Breast epithelium (tissue), 4 donors: Measurements from ENCODE around the gene E2F2. TPM values are rescaled to one million over a fixed set of nuclear protein-coding genes. Genes with fewer than 3 reads are reported as not detected.
"Not testable (repeated sequence)": the region's sequence is repeated elsewhere in the genome, so short reads cannot be mapped to it uniquely, and the experiment has no call there.

Experiments used
- DNase-seq, 2 donors: peaks; one replicate each; pipeline ENCODE4 v3.0.0-alpha.2; 2019; ENCODE audit warnings: low spot score in 2 of 2
- H3K27ac ChIP-seq, 2 donors: fragments of 200-600 bp; sonication (generic) in 1 of 2; one replicate each; pipeline ENCODE4 v1.5.1; 2016 to 2019; ENCODE audit warnings: mild to moderate bottlenecking in 1 of 2
- H3K27me3 ChIP-seq, 2 donors: fragments of 200-600 bp; sonication (generic) in 1 of 2; one replicate each; pipeline versions ENCODE4 v1.5.1 to v1.6.0; 2017 to 2019; ENCODE audit warnings: control low read depth in 1 of 2, mild to moderate bottlenecking in 1 of 2
- H3K36me3 ChIP-seq: fragments of 200-600 bp; one replicate; pipeline ENCODE4 v1.5.1; 2019
- H3K4me1 ChIP-seq, 2 donors: fragments of 200-600 bp; sonication (generic); one replicate each; pipeline ENCODE4 v1.5.1; 2016 to 2019; ENCODE audit warnings: control low read depth in 1 of 2
- H3K4me3 ChIP-seq, 3 donors: fragments of 200-600 bp; sonication (generic); 1 replicate in 2 of 3; 2 replicates in 1 of 3; pipeline ENCODE4 v1.5.1; 2016 to 2019; ENCODE audit warnings: mild to moderate bottlenecking in 3 of 3, moderate library complexity in 2 of 3
- H3K9me3 ChIP-seq, 2 donors: fragments of 200-600 bp; sonication (generic) in 1 of 2; one replicate each; pipeline ENCODE4 v1.5.1; 2016 to 2019; ENCODE audit warnings: control low read depth in 1 of 2
- CTCF ChIP-seq, 3 donors: fragments of 450-650 bp; IDR thresholded peaks; one replicate each; pipeline ENCODE4 v1.5.1; 2016 to 2017; ENCODE audit warnings: antibody characterized with exemption in 3 of 3, mild to moderate bottlenecking in 3 of 3, moderate library complexity in 3 of 3
- POLR2A ChIP-seq: fragments of 450-650 bp; IDR thresholded peaks from one replicate; pipeline ENCODE4 v1.6.1; 2016; ENCODE audit warnings: antibody characterized with exemption, mild to moderate bottlenecking, moderate library complexity
- POLR2AphosphoS5 ChIP-seq, 3 donors: sonication (generic); formaldehyde crosslinking; IDR thresholded peaks; one replicate each; pipeline ENCODE4 v1.6.1; 2017; ENCODE audit warnings: antibody characterized with exemption in 3 of 3
- intact Hi-C: fragments of 100-400 bp; cut with DNase I; formaldehyde crosslinking; loops from one replicate; pipeline ENCODE4 v1.15.1; 2023; ENCODE audit warnings: low total_unique reads
- total RNA-seq, 3 donors: library from RNA; depleted of rRNA; stranded (reverse); fragments of >200 nt; gene quantifications; one replicate each; pipeline ENCODE4 v1.1.0, GENCODE V29; 2016

The E2F2 gene
- total RNA-seq, 3 donors from 2014 or later, result under 0.01 to 0.73 (median 0.33) TPM

GRCh38 chr1:23502951-23503350 lies 28.1 kb downstream of the E2F2 start:
- no peak overlapping the region for H3K27ac ChIP-seq
- DNase-seq, result no peak
- no peaks in the 10 kb centered on the region for H3K9me3 ChIP-seq
- no peaks in the 10 kb centered on the region for H3K27me3 ChIP-seq
- TF ChIP-seq POLR2AphosphoS5 (IDR thresholded peaks at IDR 0.05) (no peak), CTCF (IDR thresholded peaks at IDR 0.05) (no peak), POLR2A (no peak)
- H3K36me3 ChIP-seq, result no peaks in the 10 kb centered on the region
- H3K4me1 ChIP-seq, result no peaks in the 10 kb centered on the region
- no peak overlapping the region for H3K4me3 ChIP-seq
- intact Hi-C loops, result no loop called here

- Histone ChIP-seq H3K36me3 (no peaks in the 10 kb centered on the region), H3K27me3 (no peaks in the 10 kb centered on the region), H3K4me3 (no peak overlapping the region), H3K4me1 (no peaks in the 10 kb centered on the region), H3K27ac (no peak overlapping the region), H3K9me3 (no peaks in the 10 kb centered on the region)
- intact Hi-C loops, result no loop called here
- no peak for DNase-seq
- no peak for TF ChIP-seq POLR2AphosphoS5 (IDR thresholded peaks at IDR 0.05)
- TF ChIP-seq CTCF (IDR thresholded peaks at IDR 0.05), result no peak
- TF ChIP-seq POLR2A, result no peak
Measured at GRCh38 chr1:23500466-23500865, 30.6 kb downstream of the E2F2 start.

GRCh38 chr1:23497777-23498439 lies 33.1 kb downstream of the E2F2 start:
- no peaks in the 10 kb centered on the region for H3K4me1 ChIP-seq
- intact Hi-C loops, result no loop called here
- DNase-seq, result no peak
- no peak overlapping the region for H3K27ac ChIP-seq
- H3K4me3 ChIP-seq, result no peak overlapping the region
- no peaks in the 10 kb centered on the region for H3K9me3 ChIP-seq
- H3K27me3 ChIP-seq, result no peaks in the 10 kb centered on the region
- H3K36me3 ChIP-seq, result no peaks in the 10 kb centered on the region
- TF ChIP-seq CTCF (IDR thresholded peaks at IDR 0.05) (no peak), POLR2AphosphoS5 (IDR thresholded peaks at IDR 0.05) (no peak), POLR2A (no peak)

GRCh38 chr1:23496490-23497181 lies 34.4 kb downstream of the E2F2 start:
- no peak for DNase-seq
- no peak overlapping the region for H3K27ac ChIP-seq
- TF ChIP-seq POLR2A, result no peak
- TF ChIP-seq POLR2AphosphoS5 (IDR thresholded peaks at IDR 0.05), result no peak
- no peak for TF ChIP-seq CTCF (IDR thresholded peaks at IDR 0.05)
- H3K9me3 ChIP-seq, result no peaks in the 10 kb centered on the region
- no peaks in the 10 kb centered on the region for H3K36me3 ChIP-seq
- intact Hi-C loops, result no loop called here
- no peaks in the 10 kb centered on the region for H3K4me1 ChIP-seq
- no peak overlapping the region for H3K4me3 ChIP-seq
- no peaks in the 10 kb centered on the region for H3K27me3 ChIP-seq

GRCh38 chr1:23494836-23495235 lies 36.2 kb downstream of the E2F2 start:
- H3K4me1 ChIP-seq, H3K36me3 ChIP-seq, intact Hi-C loops, H3K4me3 ChIP-seq, H3K9me3 ChIP-seq, H3K27ac ChIP-seq, DNase-seq, H3K27me3 ChIP-seq: not testable (repeated sequence)

- H3K4me1 ChIP-seq, DNase-seq, H3K9me3 ChIP-seq, intact Hi-C loops, H3K4me3 ChIP-seq, H3K27ac ChIP-seq, H3K27me3 ChIP-seq, H3K36me3 ChIP-seq: not testable (repeated sequence)
Measured at GRCh38 chr1:23492776-23493175, 38.3 kb downstream of the E2F2 start.
